Measurements from ENCODE around the gene SYTL1.
"Not testable (repeated sequence)": the region's sequence is repeated elsewhere in the genome, so short reads cannot be mapped to it uniquely, and the experiment has no call there.

The SYTL1 gene

DNA sequence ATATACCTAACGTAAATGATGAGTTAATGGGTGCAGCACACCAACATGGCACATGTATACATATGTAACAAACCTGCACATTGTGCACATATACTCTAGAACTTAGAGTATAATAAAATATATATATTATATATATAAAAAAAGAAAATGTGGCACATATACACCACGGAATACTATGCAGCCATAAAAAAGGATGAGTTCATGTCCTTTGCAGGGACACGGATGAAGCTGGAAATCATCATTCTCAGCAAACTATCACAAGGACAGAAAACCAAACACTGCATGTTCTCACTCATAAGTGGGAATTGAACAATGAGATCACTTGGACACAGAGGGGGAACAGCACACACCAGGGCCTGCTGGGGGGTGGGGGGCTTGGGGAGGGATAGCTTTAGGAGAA is 43.0 kb downstream of the SYTL1 start:
- not testable (repeated sequence) for DNase-seq (ENCODE audit: low spot score)

DNA sequence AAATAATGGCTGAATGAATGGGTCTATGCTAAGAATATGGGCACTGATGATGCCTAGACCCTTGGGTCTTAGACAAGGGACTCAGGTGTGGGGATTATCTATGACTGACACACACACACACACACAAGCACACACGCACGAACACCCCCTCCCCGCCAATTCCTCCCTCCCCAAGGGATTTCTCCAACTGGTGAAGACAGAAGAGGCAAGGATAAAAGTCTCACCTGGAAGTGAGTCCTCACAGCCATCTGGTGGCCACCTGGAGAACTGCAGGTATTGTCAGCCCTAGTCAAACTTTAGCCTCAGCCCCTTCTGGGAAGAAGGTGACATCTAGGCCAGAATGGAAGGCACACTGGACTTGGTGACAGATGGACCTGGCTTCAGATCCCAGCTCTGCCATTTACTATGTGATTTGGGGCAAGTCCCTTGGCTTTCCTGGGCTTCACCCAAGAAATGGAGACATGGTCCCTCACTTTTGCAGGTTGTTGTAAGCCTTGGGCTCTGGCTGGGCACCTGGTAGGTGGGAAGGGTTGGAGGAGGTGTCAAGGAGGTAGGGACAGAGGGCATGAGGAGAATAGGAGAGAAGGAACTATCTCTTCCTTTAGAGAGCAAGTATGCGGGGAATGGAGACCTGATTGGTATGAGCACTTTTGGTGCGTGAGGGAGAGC is 46.6 kb downstream of the SYTL1 start:
- no peak for DNase-seq (ENCODE audit: low spot score)

DNA sequence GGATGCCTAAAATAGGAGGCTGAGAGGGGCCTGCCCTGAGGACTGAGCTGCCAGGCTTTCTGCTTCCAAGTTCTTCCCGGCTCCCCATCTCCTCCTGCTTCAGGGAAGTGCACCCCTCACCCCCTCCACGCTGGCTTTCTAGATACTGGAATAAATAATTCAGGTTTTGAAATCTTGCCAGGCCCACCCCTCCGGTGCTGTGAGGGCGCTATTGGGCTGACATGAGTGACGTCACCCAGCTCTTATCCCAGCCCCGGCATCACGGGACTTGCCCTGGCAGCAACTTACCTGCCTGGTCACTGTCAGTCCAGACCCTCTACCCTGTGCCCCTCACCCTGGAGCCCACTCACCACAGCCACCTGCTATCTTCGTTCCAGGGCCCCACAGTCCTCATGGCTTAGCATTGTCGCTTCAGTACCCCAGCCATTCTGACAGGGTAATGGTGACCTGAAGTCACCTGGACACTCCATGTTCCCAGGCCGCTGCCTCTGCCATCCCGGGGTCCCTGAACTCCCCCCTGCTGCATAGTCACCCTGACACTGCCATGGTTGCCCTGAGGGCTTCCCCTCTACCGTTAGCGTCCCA is 49.8 kb downstream of the SYTL1 start:
- DNase-seq (ENCODE audit: low spot score), result no peak

- peak; percentile 65 for DNase-seq (ENCODE audit: low spot score)
These were observed 50.4 kb downstream of the SYTL1 start, which contains the start of gene GPR3 for GRCh38 chr1:27392096-27392777. TSS of gene GPR3 (plus strand) at chr1:27392622. CDS start at chr1:27393799, 1,177 bp downstream.

DNA sequence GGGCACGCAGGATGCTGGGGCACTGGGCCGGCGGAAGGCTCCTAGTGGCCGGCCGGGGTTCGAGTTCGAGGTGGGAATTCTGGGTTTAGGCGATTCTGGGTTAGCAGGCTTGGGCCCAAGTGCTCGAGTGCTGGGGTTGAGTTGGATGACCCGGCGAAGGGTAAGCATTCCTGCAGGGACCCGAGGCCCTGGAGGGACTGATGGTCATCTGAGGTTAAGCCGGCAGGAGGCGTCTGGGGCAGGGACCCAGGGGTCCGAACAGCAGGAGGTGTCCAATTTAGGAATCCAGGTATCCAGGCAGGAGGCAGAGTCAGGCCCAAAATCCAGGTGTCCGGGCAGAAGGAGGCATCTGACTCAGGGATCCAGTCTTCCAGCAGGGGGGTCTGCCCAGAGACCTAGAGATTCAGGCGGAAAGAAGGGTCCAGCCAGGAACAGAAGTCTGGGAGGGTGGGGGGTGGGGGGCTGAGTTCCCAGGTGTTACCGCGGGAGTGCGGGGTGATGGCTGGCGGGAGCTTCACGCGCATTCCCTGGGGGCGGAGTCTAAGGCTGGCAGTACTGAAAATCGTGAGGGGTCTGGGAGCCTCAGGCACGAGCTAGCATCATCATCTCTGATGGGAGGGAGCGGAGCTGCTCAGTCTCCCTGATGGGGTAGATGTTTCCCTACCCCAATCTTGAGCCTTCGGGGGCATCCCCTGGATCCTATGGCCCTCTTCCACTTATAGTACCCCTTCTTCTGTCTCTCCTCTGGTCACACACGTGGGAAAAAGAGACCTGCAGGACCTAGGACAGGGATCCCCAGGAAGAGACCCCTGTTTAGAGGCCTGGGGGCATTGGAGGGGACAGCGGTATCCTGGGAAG is 51.2 kb downstream of the SYTL1 start:
- no peak for DNase-seq (ENCODE audit: low spot score)

GRCh38 chr1:27393641-27394281 is 51.9 kb downstream of the SYTL1 start:
- DNase-seq (ENCODE audit: low spot score), result no peak

GRCh38 chr1:27394282-27394658 is 52.4 kb downstream of the SYTL1 start:
- no peak for DNase-seq (ENCODE audit: low spot score)

DNA sequence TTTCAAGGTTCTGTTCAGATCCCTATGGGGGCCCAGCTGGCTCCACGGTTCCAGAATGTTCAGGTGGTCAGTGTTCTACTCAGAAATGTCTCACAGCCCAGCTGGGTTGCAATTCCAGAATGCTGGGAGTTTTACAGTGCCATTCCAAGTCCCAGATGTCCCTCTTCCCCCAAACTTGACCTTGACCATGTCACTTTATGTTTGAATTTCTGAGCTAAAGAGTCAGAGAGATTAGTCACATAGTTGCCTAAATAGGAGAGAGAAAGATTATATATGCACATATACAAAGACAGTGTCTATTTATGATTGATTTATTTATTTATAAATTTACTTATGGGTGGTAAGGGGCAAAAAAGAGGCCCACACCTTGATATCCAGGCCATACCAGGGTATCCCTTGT is 53.1 kb downstream of the SYTL1 start:
- DNase-seq (ENCODE audit: low spot score), result no peak

DNA sequence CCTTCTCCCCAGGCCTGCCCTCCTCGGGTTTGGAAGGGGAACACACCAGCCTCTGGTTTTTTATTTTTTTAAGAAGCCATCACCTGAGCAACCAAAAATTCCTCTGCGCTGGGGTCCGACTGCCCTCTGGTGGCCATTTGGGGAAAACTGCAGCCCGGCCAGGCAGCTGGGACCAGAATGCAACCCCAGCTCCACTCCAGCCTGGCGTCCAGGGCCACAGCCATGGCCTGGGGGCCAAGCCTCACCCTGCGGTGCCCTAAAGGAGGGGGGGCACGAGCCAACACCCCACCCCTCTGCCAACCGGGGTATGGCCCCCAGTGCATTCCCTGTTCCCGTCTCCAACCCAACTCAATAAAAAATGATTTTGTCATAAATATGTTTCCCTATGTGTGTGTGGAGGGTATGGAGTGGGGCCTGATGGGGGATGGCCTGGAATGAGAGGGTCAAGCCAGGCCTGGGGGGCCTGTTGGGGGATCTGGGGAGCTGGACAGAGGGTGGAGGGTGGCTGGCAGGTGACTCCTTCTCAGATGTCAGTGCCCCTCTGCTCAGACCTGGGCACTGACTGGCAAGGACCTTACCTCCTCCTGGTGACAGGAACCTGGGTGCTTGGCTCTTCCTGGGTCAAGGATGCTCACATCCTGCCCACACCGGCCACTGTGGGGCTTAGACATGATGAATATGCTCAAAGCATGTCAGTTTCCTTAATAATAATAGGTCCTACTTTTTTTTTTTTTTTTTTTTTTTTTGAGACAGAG is 53.8 kb downstream of the SYTL1 start:
- DNase-seq (ENCODE audit: low spot score), result peak; percentile 48

DNA sequence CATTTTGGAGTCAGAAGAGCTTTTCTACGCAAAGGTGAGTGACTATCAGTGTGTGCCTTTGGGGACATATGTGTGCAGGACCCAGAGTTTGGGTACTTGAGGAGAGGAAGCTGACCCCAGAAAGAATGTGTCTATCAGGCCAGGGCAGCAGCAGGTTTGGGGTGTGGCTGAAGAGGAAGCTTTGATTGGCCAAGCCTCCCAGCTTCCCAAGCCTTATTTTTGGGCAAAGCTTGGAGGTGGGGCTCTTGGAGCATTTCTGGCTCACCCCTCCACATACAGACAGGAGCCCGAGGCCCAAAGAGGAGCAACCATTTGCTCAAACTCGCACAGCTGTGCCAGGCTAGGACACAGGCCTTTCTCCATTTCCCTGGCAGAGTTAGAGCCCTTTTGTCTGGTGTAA is 55.3 kb downstream of the SYTL1 start:
- no peak for DNase-seq (ENCODE audit: low spot score)

DNA sequence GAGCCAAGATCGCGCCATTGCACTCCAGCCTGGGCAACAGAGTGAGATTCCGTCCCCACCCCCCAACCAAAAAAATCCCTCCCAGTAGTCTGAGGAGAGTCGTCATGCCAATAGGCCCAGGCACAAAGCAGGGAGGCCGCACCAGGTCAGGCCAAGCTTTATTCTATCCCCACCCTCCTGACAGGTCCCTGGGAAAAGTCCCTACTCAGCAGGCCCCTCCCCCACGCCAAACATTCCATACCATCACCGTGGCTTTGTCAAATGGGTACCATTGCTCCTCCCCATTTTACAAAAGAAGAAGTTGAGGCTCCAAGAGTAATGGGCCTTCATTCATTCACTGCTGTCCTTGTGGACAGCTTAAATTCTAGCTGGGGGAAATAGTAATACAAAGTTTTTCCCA is 55.9 kb downstream of the SYTL1 start:
- no peak for DNase-seq (ENCODE audit: low spot score)

- no peak for DNase-seq (ENCODE audit: low spot score)
These were observed 56.8 kb downstream of the SYTL1 start for GRCh38 chr1:27398405-27399149.

DNA sequence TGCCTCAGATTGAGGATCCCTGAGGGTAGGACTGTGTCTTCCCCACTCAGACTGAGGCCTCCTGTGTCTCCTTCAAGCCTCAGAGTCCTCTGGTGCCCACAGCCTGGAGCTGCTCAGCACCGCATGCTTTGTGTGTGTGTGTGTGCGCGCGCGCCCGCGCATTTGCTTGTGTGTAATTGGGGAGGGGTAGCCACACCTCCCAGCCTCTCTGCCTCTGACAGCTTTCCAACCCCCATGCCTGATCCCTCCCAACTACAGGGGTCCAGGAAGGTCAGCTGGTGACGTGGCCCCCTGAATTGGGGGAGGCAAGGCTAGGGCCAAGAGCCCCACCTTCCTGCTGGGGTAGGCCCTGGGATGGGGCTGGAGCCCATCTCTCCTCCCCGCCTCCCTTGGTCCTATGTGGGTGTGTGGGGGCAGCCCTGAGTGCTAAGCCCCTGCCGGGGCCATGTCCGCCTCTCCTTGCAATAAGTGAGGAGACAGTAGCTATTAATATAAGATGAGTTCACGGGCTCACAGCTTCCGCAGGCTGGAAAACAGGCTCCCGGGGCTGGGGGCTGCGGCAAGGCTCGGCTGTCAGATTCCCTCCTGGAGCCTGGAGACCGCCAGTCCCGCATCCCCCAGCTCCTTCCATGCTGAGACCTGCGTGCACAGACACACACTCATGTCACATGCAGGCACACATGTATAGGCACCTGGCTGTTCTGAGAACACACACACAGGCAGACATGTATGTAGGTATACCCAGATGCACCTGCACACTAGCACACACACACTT is 57.6 kb downstream of the SYTL1 start:
- no peak for DNase-seq (ENCODE audit: low spot score)

- no peak for DNase-seq (ENCODE audit: low spot score)
These were observed 58.5 kb downstream of the SYTL1 start for GRCh38 chr1:27400082-27400962.

GRCh38 chr1:27400963-27401341 is 59.1 kb downstream of the SYTL1 start:
- DNase-seq (ENCODE audit: low spot score), result no peak

GRCh38 chr1:27402349-27402754 is 60.5 kb downstream of the SYTL1 start:
- peak; percentile 75 for DNase-seq (ENCODE audit: low spot score)

DNA sequence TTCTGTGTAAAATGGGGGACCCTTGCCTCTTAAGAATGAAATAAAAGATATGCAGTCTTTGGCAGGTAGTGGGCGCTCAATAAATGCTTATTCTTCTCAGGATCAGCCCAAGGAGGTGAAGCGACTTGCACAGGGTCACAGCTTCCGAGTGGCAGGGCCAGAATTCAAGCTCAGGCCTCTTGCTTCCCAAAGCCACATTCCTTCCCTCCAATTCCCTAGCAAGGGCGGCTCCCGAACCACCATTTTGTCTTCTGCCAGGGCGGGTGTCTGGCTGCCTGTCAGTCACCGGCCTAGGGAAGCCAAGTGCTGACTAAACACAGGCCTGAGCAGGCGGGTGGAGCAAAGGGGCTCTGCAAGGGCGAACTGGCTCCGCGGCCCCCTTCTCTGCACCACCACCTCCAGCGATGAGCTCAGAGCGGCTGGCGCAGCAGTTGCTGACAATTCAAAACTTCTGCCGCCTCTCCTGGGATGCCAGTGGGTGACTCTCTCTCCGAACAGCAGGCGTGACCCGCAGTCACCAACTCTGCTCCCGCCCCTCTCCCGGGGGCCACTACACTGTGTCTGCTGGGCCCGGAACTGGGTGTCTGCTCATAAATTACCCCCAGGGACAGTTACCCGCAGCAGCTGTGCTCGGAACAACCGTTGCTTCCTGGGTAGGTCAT is 61.4 kb downstream of the SYTL1 start:
- DNase-seq (ENCODE audit: low spot score), result peak; percentile 39

Measured in pons (tissue), 1 donor.